GM12878 (cell line): ENCODE results near the gene PIK3R5. TPM values are rescaled to one million over a fixed set of nuclear protein-coding genes. Genes with fewer than 3 reads are reported as not detected.

Experiments
- ATF7 ChIP-seq: fragments of 450-650 bp; IDR thresholded peaks from 2 replicates; pipeline ENCODE4 v1.6.1; 2016; ENCODE audit warnings: low read depth, mild to moderate bottlenecking
- BCL11A ChIP-seq: IDR thresholded peaks from 2 replicates; pipeline ENCODE4 v1.6.1; 2011; ENCODE audit warnings: low read depth, low read length
- CREB1 ChIP-seq: IDR thresholded peaks from 2 replicates; pipeline ENCODE4 v1.6.1; 2012; ENCODE audit warnings: low read depth, mild to moderate bottlenecking, inconsistent platforms
- FOXM1 ChIP-seq: IDR thresholded peaks from 2 replicates; pipeline ENCODE4 v1.6.1; 2012; ENCODE audit warnings: low read depth, mild to moderate bottlenecking, inconsistent platforms, low read length, moderate library complexity
- GABPA ChIP-seq: IDR thresholded peaks from 2 replicates; pipeline ENCODE4 v1.6.1; 2014; ENCODE audit warnings: antibody characterized with exemption, low read depth, mild to moderate bottlenecking, inconsistent platforms
- MTA3 ChIP-seq: IDR thresholded peaks from 2 replicates; pipeline ENCODE4 v1.6.1; 2012; ENCODE audit warnings: low read length, inconsistent platforms, borderline replicate concordance
- MYB ChIP-seq: fragments of 150-350 bp; IDR thresholded peaks from 2 replicates; pipeline ENCODE4 v1.6.1; 2014; ENCODE audit warnings: mild to moderate bottlenecking, low read depth, low read length, borderline replicate concordance
- MYC ChIP-seq: IDR thresholded peaks from 2 replicates; pipeline ENCODE4 v1.6.1; 2011; ENCODE audit warnings: mild to moderate bottlenecking, low read length, moderate library complexity, inconsistent platforms; ENCODE audit not compliant: insufficient read depth, insufficient replicate concordance, insufficient read length, severe bottlenecking
- POLR2A ChIP-seq: IDR thresholded peaks from 2 replicates; pipeline ENCODE4 v1.6.1; 2011; ENCODE audit warnings: low read depth, mild to moderate bottlenecking, low read length
- POLR2AphosphoS2 ChIP-seq: IDR thresholded peaks from 2 replicates; pipeline ENCODE4 v1.6.1; 2011; ENCODE audit warnings: low read depth, mild to moderate bottlenecking, low read length, improper control_type of control experiment, moderate library complexity
- TCF12 ChIP-seq: IDR thresholded peaks from 2 replicates; pipeline ENCODE4 v1.6.1; 2011; ENCODE audit warnings: low read depth, mild to moderate bottlenecking, low read length
- WRNIP1 ChIP-seq: IDR thresholded peaks from 2 replicates; pipeline ENCODE4 v1.6.1; 2011; ENCODE audit warnings: low read depth, low read length, improper control_type of control experiment, borderline replicate concordance
- ZNF24 ChIP-seq: fragments of 450-650 bp; IDR thresholded peaks from 2 replicates; pipeline ENCODE4 v1.6.1; 2017; ENCODE audit warnings: antibody characterized with exemption, mild to moderate bottlenecking
- ZNF384 ChIP-seq: IDR thresholded peaks from 2 replicates; pipeline ENCODE4 v1.6.1; 2012; ENCODE audit warnings: low read depth, mild to moderate bottlenecking, low read length, improper control_type of control experiment, borderline replicate concordance
- polyA plus RNA-seq, 11 experiments: library from polyadenylated mRNA; depleted of rRNA in 4 of 11; unstranded in 6 of 11; stranded (reverse) in 5 of 11; fragments of >200 nt; fragmentation: Nextera tagmentation in 4 of 11; fragmentation: Illumina TruSeq in 1 of 11; extraction: Ambion mirVana in 4 of 11; extraction: Trizol in 1 of 11; gene quantifications; 1 replicate in 1 of 11; 2 replicates in 10 of 11; pipeline versions ENCODE4 v1.2.1 to v1.2.3, GENCODE V29; 2011 to 2016; ENCODE audit warnings: inconsistent platforms in 2 of 11, missing spikeins in 2 of 11, low read depth in 1 of 11
- total RNA-seq, 4 experiments: library from RNA; depleted of rRNA in 3 of 4; stranded (reverse); fragments of >200 nt in 3 of 4; fragmentation: Illumina TruSeq in 1 of 4; extraction: Trizol in 1 of 4; gene quantifications; 2 replicates each; pipeline versions ENCODE4 v1.2.1 to v1.2.3, GENCODE V29; 2013 to 2021
- TF ChIP-seq, protein P1 (sequence below): IDR thresholded peaks from 2 replicates; pipeline ENCODE4 v1.6.1; 2011; ENCODE audit warnings: mild to moderate bottlenecking, low read depth, low read length, moderate library complexity; ENCODE audit not compliant: insufficient replicate concordance
- TF ChIP-seq, protein P2 (sequence below): fragments of 450-650 bp; IDR thresholded peaks from 2 replicates; pipeline ENCODE4 v1.6.1; 2017; ENCODE audit warnings: mild to moderate bottlenecking, low read depth, inconsistent platforms; ENCODE audit not compliant: poor library complexity, severe bottlenecking
- TF ChIP-seq, protein P3 (sequence below): fragments of 450-650 bp; IDR thresholded peaks from 2 replicates; pipeline ENCODE4 v1.6.1; 2017; ENCODE audit warnings: low read depth, mild to moderate bottlenecking, moderate library complexity
- TF ChIP-seq, protein P4 (sequence below): fragments of 450-650 bp; formaldehyde crosslinking; IDR thresholded peaks from 2 replicates; pipeline ENCODE4 v1.5.0; 2022; ENCODE audit warnings: mild to moderate bottlenecking, missing genetic modification characterization
- TF ChIP-seq, protein P5 (sequence below): fragments of 450-650 bp; IDR thresholded peaks from 2 replicates; pipeline ENCODE4 v1.6.1; 2016; ENCODE audit warnings: mild to moderate bottlenecking
- TF ChIP-seq, protein P6 (sequence below): IDR thresholded peaks from 2 replicates; pipeline ENCODE4 v1.6.1; 2012; ENCODE audit warnings: low read length, inconsistent platforms

The PIK3R5 gene
- total and polyA plus RNA-seq, 10 of the 15 experiments (the other 5 are each of a cell fraction or from before 2014, with no cell fraction given), result 9.5 to 50.8 (median 35.5) TPM

DNA sequence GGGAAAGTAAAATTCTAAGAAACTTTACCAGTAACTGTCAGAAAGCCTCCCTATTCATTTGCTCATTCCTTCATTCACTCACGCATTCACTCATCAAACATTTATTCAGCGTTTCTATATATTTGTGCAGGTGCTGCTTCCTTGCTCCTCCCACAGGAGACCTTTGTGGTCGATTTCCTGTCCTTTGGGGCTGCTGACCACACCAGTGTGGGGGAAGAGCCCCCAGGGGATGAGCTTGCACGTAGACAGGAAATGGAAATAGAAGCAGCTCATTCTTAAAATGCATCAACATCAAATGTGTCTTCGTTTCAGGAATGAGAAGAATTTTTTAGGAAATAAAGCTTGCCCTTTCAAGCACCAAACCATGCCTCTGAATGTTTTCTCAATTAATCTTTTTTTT, 107.6 kb downstream of the PIK3R5 start (continued):
- TF ChIP-seq CREB1 (peak; percentile 87), MYB (no peak), ATF7 (peak; percentile 87), MTA3 (peak; percentile 90), WRNIP1 (peak; percentile 50; the same call in 1 of the 2 replicates), ZNF24 (peak; percentile 98), BCL11A (peak; percentile 99), ZNF384 (no peak), MYC (no peak), TCF12 (peak; percentile 96), FOXM1 (peak; percentile 99), GABPA (no peak; the same call in 1 of the 2 replicates), POLR2AphosphoS2 (peak; percentile 49), POLR2A (no peak)
- TF ChIP-seq, protein P1, sequence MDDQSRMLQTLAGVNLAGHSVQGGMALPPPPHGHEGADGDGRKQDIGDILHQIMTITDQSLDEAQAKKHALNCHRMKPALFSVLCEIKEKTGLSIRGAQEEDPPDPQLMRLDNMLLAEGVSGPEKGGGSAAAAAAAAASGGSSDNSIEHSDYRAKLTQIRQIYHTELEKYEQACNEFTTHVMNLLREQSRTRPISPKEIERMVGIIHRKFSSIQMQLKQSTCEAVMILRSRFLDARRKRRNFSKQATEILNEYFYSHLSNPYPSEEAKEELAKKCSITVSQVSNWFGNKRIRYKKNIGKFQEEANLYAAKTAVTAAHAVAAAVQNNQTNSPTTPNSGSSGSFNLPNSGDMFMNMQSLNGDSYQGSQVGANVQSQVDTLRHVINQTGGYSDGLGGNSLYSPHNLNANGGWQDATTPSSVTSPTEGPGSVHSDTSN, result no peak
- TF ChIP-seq, protein P2, sequence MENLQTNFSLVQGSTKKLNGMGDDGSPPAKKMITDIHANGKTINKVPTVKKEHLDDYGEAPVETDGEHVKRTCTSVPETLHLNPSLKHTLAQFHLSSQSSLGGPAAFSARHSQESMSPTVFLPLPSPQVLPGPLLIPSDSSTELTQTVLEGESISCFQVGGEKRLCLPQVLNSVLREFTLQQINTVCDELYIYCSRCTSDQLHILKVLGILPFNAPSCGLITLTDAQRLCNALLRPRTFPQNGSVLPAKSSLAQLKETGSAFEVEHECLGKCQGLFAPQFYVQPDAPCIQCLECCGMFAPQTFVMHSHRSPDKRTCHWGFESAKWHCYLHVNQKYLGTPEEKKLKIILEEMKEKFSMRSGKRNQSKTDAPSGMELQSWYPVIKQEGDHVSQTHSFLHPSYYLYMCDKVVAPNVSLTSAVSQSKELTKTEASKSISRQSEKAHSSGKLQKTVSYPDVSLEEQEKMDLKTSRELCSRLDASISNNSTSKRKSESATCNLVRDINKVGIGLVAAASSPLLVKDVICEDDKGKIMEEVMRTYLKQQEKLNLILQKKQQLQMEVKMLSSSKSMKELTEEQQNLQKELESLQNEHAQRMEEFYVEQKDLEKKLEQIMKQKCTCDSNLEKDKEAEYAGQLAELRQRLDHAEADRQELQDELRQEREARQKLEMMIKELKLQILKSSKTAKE, result peak; percentile 90
- TF ChIP-seq, protein P3, sequence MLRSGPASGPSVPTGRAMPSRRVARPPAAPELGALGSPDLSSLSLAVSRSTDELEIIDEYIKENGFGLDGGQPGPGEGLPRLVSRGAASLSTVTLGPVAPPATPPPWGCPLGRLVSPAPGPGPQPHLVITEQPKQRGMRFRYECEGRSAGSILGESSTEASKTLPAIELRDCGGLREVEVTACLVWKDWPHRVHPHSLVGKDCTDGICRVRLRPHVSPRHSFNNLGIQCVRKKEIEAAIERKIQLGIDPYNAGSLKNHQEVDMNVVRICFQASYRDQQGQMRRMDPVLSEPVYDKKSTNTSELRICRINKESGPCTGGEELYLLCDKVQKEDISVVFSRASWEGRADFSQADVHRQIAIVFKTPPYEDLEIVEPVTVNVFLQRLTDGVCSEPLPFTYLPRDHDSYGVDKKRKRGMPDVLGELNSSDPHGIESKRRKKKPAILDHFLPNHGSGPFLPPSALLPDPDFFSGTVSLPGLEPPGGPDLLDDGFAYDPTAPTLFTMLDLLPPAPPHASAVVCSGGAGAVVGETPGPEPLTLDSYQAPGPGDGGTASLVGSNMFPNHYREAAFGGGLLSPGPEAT, result peak; percentile 94
- TF ChIP-seq, protein P4, sequence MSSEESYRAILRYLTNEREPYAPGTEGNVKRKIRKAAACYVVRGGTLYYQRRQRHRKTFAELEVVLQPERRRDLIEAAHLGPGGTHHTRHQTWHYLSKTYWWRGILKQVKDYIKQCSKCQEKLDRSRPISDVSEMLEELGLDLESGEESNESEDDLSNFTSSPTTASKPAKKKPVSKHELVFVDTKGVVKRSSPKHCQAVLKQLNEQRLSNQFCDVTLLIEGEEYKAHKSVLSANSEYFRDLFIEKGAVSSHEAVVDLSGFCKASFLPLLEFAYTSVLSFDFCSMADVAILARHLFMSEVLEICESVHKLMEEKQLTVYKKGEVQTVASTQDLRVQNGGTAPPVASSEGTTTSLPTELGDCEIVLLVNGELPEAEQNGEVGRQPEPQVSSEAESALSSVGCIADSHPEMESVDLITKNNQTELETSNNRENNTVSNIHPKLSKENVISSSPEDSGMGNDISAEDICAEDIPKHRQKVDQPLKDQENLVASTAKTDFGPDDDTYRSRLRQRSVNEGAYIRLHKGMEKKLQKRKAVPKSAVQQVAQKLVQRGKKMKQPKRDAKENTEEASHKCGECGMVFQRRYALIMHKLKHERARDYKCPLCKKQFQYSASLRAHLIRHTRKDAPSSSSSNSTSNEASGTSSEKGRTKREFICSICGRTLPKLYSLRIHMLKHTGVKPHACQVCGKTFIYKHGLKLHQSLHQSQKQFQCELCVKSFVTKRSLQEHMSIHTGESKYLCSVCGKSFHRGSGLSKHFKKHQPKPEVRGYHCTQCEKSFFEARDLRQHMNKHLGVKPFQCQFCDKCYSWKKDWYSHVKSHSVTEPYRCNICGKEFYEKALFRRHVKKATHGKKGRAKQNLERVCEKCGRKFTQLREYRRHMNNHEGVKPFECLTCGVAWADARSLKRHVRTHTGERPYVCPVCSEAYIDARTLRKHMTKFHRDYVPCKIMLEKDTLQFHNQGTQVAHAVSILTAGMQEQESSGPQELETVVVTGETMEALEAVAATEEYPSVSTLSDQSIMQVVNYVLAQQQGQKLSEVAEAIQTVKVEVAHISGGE, result no peak
- TF ChIP-seq, protein P5, sequence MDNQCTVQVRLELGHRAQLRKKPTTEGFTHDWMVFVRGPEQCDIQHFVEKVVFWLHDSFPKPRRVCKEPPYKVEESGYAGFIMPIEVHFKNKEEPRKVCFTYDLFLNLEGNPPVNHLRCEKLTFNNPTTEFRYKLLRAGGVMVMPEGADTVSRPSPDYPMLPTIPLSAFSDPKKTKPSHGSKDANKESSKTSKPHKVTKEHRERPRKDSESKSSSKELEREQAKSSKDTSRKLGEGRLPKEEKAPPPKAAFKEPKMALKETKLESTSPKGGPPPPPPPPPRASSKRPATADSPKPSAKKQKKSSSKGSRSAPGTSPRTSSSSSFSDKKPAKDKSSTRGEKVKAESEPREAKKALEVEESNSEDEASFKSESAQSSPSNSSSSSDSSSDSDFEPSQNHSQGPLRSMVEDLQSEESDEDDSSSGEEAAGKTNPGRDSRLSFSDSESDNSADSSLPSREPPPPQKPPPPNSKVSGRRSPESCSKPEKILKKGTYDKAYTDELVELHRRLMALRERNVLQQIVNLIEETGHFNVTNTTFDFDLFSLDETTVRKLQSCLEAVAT, result peak; percentile 88
- TF ChIP-seq, protein P6, sequence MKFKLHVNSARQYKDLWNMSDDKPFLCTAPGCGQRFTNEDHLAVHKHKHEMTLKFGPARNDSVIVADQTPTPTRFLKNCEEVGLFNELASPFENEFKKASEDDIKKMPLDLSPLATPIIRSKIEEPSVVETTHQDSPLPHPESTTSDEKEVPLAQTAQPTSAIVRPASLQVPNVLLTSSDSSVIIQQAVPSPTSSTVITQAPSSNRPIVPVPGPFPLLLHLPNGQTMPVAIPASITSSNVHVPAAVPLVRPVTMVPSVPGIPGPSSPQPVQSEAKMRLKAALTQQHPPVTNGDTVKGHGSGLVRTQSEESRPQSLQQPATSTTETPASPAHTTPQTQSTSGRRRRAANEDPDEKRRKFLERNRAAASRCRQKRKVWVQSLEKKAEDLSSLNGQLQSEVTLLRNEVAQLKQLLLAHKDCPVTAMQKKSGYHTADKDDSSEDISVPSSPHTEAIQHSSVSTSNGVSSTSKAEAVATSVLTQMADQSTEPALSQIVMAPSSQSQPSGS, result peak; percentile 95
